RWPE1 (cell line): Measurements from ENCODE around the gene PLD6.
"Not testable (repeated sequence)": the region's sequence is repeated elsewhere in the genome, so short reads cannot be mapped to it uniquely, and the experiment has no call there.

Experiments
- CTCF ChIA-PET: fragments of 350-600 bp; sonication (Branson Sonifier 250); formaldehyde crosslinking; extraction: SDS; loops from one replicate; lab custom pipeline; 2021; lab: Yijun Ruan, JAX
- POLR2A ChIA-PET: fragments of 400-600 bp; formaldehyde crosslinking; extraction: SDS; loops from one replicate; lab custom pipeline; 2020; ENCODE audit warnings: antibody characterized with exemption; ENCODE audit not compliant: low non-redundant PET; lab: Yijun Ruan, JAX
- DNase-seq: peaks from one replicate; pipeline ENCODE4 v3.0.0; 2012; ENCODE audit warnings: low spot score
- H3K27ac ChIP-seq: fragments of 450-650 bp; 2 replicates; pipeline ENCODE4 v1.5.1; 2017
- TF ChIP-seq, protein P1 (sequence below): fragments of 450-650 bp; conservative IDR thresholded peaks from 2 replicates; pipeline ENCODE4 v1.5.1; 2017; ENCODE audit warnings: low read depth, mild to moderate bottlenecking

The PLD6 gene

GRCh38 chr17:17196776-17197175 is 9.4 kb downstream of the PLD6 start:
- no peak overlapping the region for H3K27ac ChIP-seq
- CTCF ChIA-PET = interaction anchor here (0.6 kb wide), 2 partner anchors 366 to 825 kb away, joined by 4 to 5 read pairs; no protein-coding TSS in a partner anchor
- TF ChIP-seq, protein P1, sequence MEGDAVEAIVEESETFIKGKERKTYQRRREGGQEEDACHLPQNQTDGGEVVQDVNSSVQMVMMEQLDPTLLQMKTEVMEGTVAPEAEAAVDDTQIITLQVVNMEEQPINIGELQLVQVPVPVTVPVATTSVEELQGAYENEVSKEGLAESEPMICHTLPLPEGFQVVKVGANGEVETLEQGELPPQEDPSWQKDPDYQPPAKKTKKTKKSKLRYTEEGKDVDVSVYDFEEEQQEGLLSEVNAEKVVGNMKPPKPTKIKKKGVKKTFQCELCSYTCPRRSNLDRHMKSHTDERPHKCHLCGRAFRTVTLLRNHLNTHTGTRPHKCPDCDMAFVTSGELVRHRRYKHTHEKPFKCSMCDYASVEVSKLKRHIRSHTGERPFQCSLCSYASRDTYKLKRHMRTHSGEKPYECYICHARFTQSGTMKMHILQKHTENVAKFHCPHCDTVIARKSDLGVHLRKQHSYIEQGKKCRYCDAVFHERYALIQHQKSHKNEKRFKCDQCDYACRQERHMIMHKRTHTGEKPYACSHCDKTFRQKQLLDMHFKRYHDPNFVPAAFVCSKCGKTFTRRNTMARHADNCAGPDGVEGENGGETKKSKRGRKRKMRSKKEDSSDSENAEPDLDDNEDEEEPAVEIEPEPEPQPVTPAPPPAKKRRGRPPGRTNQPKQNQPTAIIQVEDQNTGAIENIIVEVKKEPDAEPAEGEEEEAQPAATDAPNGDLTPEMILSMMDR = no peak
- POLR2A ChIA-PET = interaction anchor here (0.6 kb wide), 1 partner anchor 36 kb away, joined by 3 read pairs; no protein-coding TSS in a partner anchor
- no peak for DNase-seq

- POLR2A ChIA-PET, H3K27ac ChIP-seq, DNase-seq, CTCF ChIA-PET: not testable (repeated sequence)
Measured at GRCh38 chr17:17195466-17195865, 10.7 kb downstream of the PLD6 start.

GRCh38 chr17:17191961-17192381 is 14.2 kb downstream of the PLD6 start:
- DNase-seq = no peak
- TF ChIP-seq, protein P1 = no peak
- CTCF ChIA-PET = no interaction called here
- POLR2A ChIA-PET = interaction anchor here (0.6 kb wide), 1 partner anchor 9 kb away, joined by 6 read pairs; no protein-coding TSS in a partner anchor
- no peak overlapping the region for H3K27ac ChIP-seq

- H3K27ac ChIP-seq = peak overlapping the region; percentile 50
- TF ChIP-seq, protein P1 = no peak
- CTCF ChIA-PET = no interaction called here
- DNase-seq = no peak
- POLR2A ChIA-PET = interaction anchor here (0.6 kb wide), 1 partner anchor 10 kb away, joined by 6 read pairs; no protein-coding TSS in a partner anchor
Measured at GRCh38 chr17:17191346-17191792, 14.8 kb downstream of the PLD6 start.

GRCh38 chr17:17190188-17190587 is 15.9 kb downstream of the PLD6 start:
- TF ChIP-seq, protein P1 = no peak
- H3K27ac ChIP-seq = peak overlapping the region; percentile 39
- DNase-seq = no peak
- ChIA-PET CTCF (no interaction called here), POLR2A (no interaction called here)

GRCh38 chr17:17189559-17189958 is 16.6 kb downstream of the PLD6 start:
- ChIA-PET POLR2A (no interaction called here), CTCF (interaction anchor here (0.7 kb wide), 1 partner anchor 24 kb away, joined by 5 read pairs; no protein-coding TSS in a partner anchor)
- peak overlapping the region; percentile 39 for H3K27ac ChIP-seq
- TF ChIP-seq, protein P1 = no peak
- no peak for DNase-seq

- H3K27ac ChIP-seq = peak overlapping the region; percentile 15
- TF ChIP-seq, protein P1 = no peak
- DNase-seq = no peak
- CTCF ChIA-PET = interaction anchor here (0.6 kb wide), 2 partner anchors 748 to 935 kb away, joined by 3 read pairs; no protein-coding TSS in a partner anchor
- POLR2A ChIA-PET = no interaction called here
Measured at GRCh38 chr17:17188586-17188985, 17.5 kb downstream of the PLD6 start.
